Astrocyte (in vitro differentiated cells and primary cell): Measurements from ENCODE around the gene RAB26. TPM values are rescaled to one million over a fixed set of nuclear protein-coding genes. Genes with fewer than 3 reads are reported as not detected.
A peak's percentile ranks its signal among the peaks of the same experiment; 100 is the strongest.
"Not testable (repeated sequence)": the region's sequence is repeated elsewhere in the genome, so short reads cannot be mapped to it uniquely, and the experiment has no call there.

Experiments
- DNase-seq: peaks from one replicate; pipeline ENCODE4 v3.0.0-alpha.2; 2010; ENCODE audit warnings: low read depth
- FAIRE-seq: peaks from 2 replicates; lab custom pipeline; 2011; peaks lifted over from hg19 to GRCh38; lab: Jason Lieb, UNC
- H2AFZ ChIP-seq: 2 replicates; pipeline ENCODE4 v1.6.0; 2012; ENCODE audit warnings: low read depth, low read length, inconsistent platforms
- H3K27ac ChIP-seq: 2 replicates; pipeline ENCODE4 v1.5.1; 2011; ENCODE audit warnings: low read depth, low read length, inconsistent platforms
- H3K27me3 ChIP-seq: 2 replicates; pipeline ENCODE4 v1.6.0; 2011; ENCODE audit warnings: low read length, inconsistent platforms; ENCODE audit not compliant: insufficient read depth
- H3K36me3 ChIP-seq: 2 replicates; pipeline ENCODE4 v1.5.1; 2011; ENCODE audit warnings: low read length, inconsistent platforms; ENCODE audit not compliant: insufficient read depth
- H3K4me1 ChIP-seq: 2 replicates; pipeline ENCODE4 v1.5.1; 2011; ENCODE audit warnings: low read length, inconsistent platforms; ENCODE audit not compliant: insufficient read depth
- H3K4me2 ChIP-seq: 2 replicates; pipeline ENCODE4 v1.6.0; 2012; ENCODE audit warnings: low read length, inconsistent platforms
- H3K4me3 ChIP-seq: 2 replicates; pipeline ENCODE4 v1.5.1; 2011; ENCODE audit warnings: low read depth, mild to moderate bottlenecking, low read length, inconsistent platforms; ENCODE audit not compliant: insufficient read depth
- H3K79me2 ChIP-seq: 2 replicates; pipeline ENCODE4 v1.6.0; 2012; ENCODE audit warnings: mild to moderate bottlenecking, low read length, inconsistent platforms; ENCODE audit not compliant: insufficient read depth
- H3K9ac ChIP-seq: 2 replicates; pipeline ENCODE4 v1.6.0; 2012; ENCODE audit warnings: mild to moderate bottlenecking, low read length, inconsistent platforms
- H3K9me3 ChIP-seq: 2 replicates; pipeline ENCODE4 v1.5.1; 2012; ENCODE audit warnings: low read depth, mild to moderate bottlenecking, low read length, inconsistent platforms; ENCODE audit not compliant: insufficient read depth
- H4K20me1 ChIP-seq: 2 replicates; pipeline ENCODE4 v1.6.0; 2012; ENCODE audit warnings: low read length, inconsistent platforms; ENCODE audit not compliant: insufficient read depth
- H3K27ac Mint-ChIP-seq: one replicate; pipeline ENCODE4 v1.8.0; 2021; ENCODE audit warnings: mild to moderate bottlenecking, mixed read lengths; ENCODE audit not compliant: unreplicated experiment
- H3K27me3 Mint-ChIP-seq: one replicate; pipeline ENCODE4 v1.8.0; 2021; ENCODE audit warnings: low read depth, mixed read lengths; ENCODE audit not compliant: unreplicated experiment
- H3K36me3 Mint-ChIP-seq: one replicate; pipeline ENCODE4 v1.8.0; 2021; ENCODE audit warnings: low read depth, mixed read lengths; ENCODE audit not compliant: unreplicated experiment
- H3K4me1 Mint-ChIP-seq: one replicate; pipeline ENCODE4 v1.8.0; 2021; ENCODE audit warnings: low read depth, mixed read lengths; ENCODE audit not compliant: unreplicated experiment
- H3K4me3 Mint-ChIP-seq: one replicate; pipeline ENCODE4 v1.8.0; 2021; ENCODE audit warnings: mild to moderate bottlenecking, moderate library complexity, mixed read lengths; ENCODE audit not compliant: unreplicated experiment
- H3K9me3 Mint-ChIP-seq: one replicate; pipeline ENCODE4 v1.8.0; 2021; ENCODE audit warnings: mild to moderate bottlenecking, mixed read lengths; ENCODE audit not compliant: unreplicated experiment
- total RNA-seq: library from RNA; stranded (reverse); gene quantifications from 2 replicates; pipeline ENCODE4 v1.2.1, GENCODE V29; 2021

Gene RAB26
- total RNA-seq, 1 donor from 2014 or later, result 1.4 TPM

DNA sequence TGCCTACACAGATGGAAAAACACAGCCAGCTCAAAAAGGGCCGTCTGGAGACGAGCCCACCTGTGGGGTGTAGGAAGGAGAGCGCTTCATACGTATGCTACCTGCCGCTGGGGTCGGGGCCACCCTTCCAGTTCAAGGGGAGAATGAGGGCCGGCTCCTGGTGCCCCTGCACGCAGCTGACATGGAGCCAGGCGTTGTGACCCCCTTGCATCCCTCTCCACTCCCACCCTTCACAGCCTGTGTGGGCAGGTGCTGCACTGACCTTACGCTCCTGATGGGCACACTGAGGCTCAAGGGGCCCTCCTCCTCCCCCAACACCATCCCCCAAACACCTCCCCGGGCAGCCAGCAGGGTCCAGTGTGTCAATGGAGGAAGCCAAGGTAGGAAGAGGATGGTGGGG is 22.8 kb upstream of the RAB26 start:
- Histone ChIP-seq H3K9ac (peak overlapping the region; percentile 82), H4K20me1 (peaks cover 15% of the 10 kb centered on the region), H3K4me3 (peak overlapping the region; percentile 49), H3K79me2 (peaks cover 68% of the 10 kb centered on the region), H3K27ac (peak overlapping the region; percentile 84), H3K4me2 (peak overlapping the region; percentile 80), H3K4me1 (peaks cover 44% of the 10 kb centered on the region)
- H3K4me3 Mint-ChIP-seq, FAIRE-seq, H3K9me3 ChIP-seq, DNase-seq, H3K36me3 ChIP-seq, H3K27me3 ChIP-seq, H3K36me3 Mint-ChIP-seq, H3K9me3 Mint-ChIP-seq, H3K27me3 Mint-ChIP-seq, H2AFZ ChIP-seq: not testable (repeated sequence)
- Mint-ChIP-seq H3K4me1 (peaks cover 15% of the 10 kb centered on the region), H3K27ac (peak overlapping the region; percentile 58)

- H3K4me1 Mint-ChIP-seq, result peaks cover 15% of the 10 kb centered on the region
- H3K4me3 ChIP-seq, H3K27ac Mint-ChIP-seq, H2AFZ ChIP-seq, H3K27me3 ChIP-seq, H3K36me3 Mint-ChIP-seq, FAIRE-seq, H3K27ac ChIP-seq, H3K9me3 Mint-ChIP-seq, H3K36me3 ChIP-seq, H3K27me3 Mint-ChIP-seq, H3K9me3 ChIP-seq, H3K4me3 Mint-ChIP-seq, DNase-seq: not testable (repeated sequence)
- H3K4me2 ChIP-seq, result peak overlapping the region; percentile 52
- peaks cover 44% of the 10 kb centered on the region for H3K4me1 ChIP-seq
- peaks cover 66% of the 10 kb centered on the region for H3K79me2 ChIP-seq
- H3K9ac ChIP-seq, result peak overlapping the region; percentile 27
- peaks cover 10% of the 10 kb centered on the region for H4K20me1 ChIP-seq
Measured at GRCh38 chr16:2126161-2126743, 22.2 kb upstream of the RAB26 start.

DNA sequence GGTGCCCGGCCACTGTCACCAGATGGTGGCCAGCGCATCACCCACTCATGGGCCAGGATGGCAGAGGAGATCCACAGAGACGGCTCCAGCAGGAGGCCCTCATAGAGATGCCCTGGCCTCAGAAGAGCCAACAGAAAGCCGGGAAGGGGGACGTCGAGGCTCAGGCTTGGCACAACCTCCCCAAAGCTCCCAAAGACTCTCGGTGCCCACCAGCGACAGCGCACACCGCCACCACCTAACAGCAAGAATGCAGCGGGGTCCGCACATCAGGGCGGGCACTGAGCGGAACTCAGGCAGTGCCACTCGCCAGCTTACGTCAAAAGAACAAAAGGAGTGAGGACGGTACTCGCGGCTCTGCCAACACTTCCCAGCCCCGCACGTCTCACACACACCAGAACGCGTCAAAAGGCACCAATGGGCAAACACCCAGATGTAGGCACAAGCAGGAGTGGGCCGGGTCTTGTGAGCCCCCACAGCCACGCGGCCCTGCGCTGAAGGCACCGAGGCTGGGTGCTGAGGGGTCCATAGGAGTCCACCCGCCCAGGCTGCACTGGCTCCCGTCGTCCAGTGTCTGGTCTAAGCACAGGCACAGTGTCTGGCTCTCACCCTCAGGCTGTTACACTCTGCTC is 21.4 kb upstream of the RAB26 start:
- not testable (repeated sequence) for FAIRE-seq, H3K27ac ChIP-seq, H3K27ac Mint-ChIP-seq, H2AFZ ChIP-seq, DNase-seq, H3K36me3 Mint-ChIP-seq, H3K4me3 ChIP-seq, H3K9me3 Mint-ChIP-seq, H3K36me3 ChIP-seq, H3K9me3 ChIP-seq, H3K27me3 Mint-ChIP-seq, H4K20me1 ChIP-seq, H3K27me3 ChIP-seq
- H3K4me2 ChIP-seq, result peak overlapping the region; percentile 52
- Mint-ChIP-seq H3K4me1 (peaks cover 15% of the 10 kb centered on the region), H3K4me3 (peak overlapping the region; percentile 35)
- H3K4me1 ChIP-seq, result peaks cover 44% of the 10 kb centered on the region
- H3K9ac ChIP-seq, result peak overlapping the region; percentile 18
- H3K79me2 ChIP-seq, result peaks cover 63% of the 10 kb centered on the region

DNA sequence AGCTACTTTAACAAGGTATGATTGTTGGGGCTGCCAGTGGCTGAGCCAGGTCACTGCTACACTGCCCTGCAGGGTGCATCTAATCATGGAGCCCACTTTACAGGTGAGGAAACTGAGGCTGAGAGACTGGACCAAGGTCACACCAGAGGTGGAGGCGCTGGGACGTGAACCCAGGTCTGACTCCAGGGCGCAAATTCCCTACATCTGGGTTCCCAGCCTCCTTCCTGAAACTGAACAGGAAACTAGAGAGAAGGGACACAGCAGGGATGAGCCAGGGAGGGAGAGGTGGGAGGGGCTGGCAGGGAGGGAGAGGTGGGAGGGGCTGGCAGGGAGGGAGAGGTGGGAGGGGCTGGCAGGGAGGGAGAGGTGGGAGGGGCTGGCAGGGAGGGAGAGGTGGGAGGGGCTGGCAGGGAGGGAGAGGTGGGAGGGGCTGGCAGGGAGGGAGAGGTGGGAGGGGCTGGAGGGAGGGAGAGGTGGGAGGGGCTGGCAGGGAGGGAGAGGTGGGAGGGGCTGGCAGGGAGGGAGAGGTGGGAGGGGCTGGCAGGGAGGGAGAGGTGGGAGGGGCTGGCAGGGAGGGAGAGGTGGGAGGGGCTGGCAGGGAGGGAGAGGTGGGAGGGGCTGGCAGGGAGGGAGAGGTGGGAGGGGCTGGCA is 20.7 kb upstream of the RAB26 start:
- not testable (repeated sequence) for H3K9ac ChIP-seq, H3K36me3 Mint-ChIP-seq, H3K27me3 Mint-ChIP-seq, H3K9me3 Mint-ChIP-seq, H3K27ac Mint-ChIP-seq, H2AFZ ChIP-seq, H3K9me3 ChIP-seq, H4K20me1 ChIP-seq, H3K4me3 ChIP-seq, FAIRE-seq, H3K27me3 ChIP-seq, H3K27ac ChIP-seq, H3K36me3 ChIP-seq, H3K4me3 Mint-ChIP-seq
- H3K79me2 ChIP-seq, result peaks cover 56% of the 10 kb centered on the region
- H3K4me1 Mint-ChIP-seq, result peaks cover 15% of the 10 kb centered on the region
- peaks cover 44% of the 10 kb centered on the region for H3K4me1 ChIP-seq
- DNase-seq, result peak; percentile 28
- peak overlapping the region; percentile 52 for H3K4me2 ChIP-seq

- peaks cover 50% of the 10 kb centered on the region for H3K79me2 ChIP-seq
- not testable (repeated sequence) for H3K27ac Mint-ChIP-seq, H4K20me1 ChIP-seq, FAIRE-seq, H3K27ac ChIP-seq, H2AFZ ChIP-seq, H3K4me3 ChIP-seq, H3K9me3 ChIP-seq, H3K27me3 Mint-ChIP-seq, H3K36me3 ChIP-seq, H3K9me3 Mint-ChIP-seq, H3K36me3 Mint-ChIP-seq, H3K4me3 Mint-ChIP-seq, H3K9ac ChIP-seq, H3K4me2 ChIP-seq, H3K27me3 ChIP-seq
- DNase-seq, result peak; percentile 58
- H3K4me1 ChIP-seq, result peaks cover 39% of the 10 kb centered on the region
- H3K4me1 Mint-ChIP-seq, result peaks cover 15% of the 10 kb centered on the region
Measured at GRCh38 chr16:2129251-2129650, 19.2 kb upstream of the RAB26 start.
